Right lobe of liver (tissue), 6 donors: ENCODE data around the gene CEMIP2. TPM values are rescaled to one million over a fixed set of nuclear protein-coding genes. Genes with fewer than 3 reads are reported as not detected.

Source experiments
- ATAC-seq, 4 donors: fragments of 200-7000 bp; cut with Tn5 transposase; one replicate each; pipeline ENCODE4 v1.9.1; 2020; ENCODE audit warnings: mild to moderate bottlenecking in 4 of 4, moderate library complexity in 4 of 4
- DNase-seq, 3 donors: peaks; one replicate each; pipeline ENCODE4 v3.0.0-alpha.2; 2020
- H3K27ac ChIP-seq, 3 donors: fragments of 200-600 bp; one replicate each; pipeline ENCODE4 v1.8.0; 2022
- H3K27me3 ChIP-seq, 2 donors: fragments of 200-600 bp; one replicate each; pipeline ENCODE4 v1.8.0; 2022
- H3K36me3 ChIP-seq, 4 donors: fragments of 200-600 bp; sonication (generic) in 1 of 4; one replicate each; pipeline versions ENCODE4 v1.5.1 to v1.8.0; 2017 to 2022; ENCODE audit warnings: control low read depth in 1 of 4
- H3K4me1 ChIP-seq, 4 donors: fragments of 200-600 bp; sonication (generic) in 1 of 4; one replicate each; pipeline versions ENCODE4 v1.5.1 to v1.8.0; 2017 to 2022; ENCODE audit warnings: control low read depth in 1 of 4
- H3K4me3 ChIP-seq, 3 donors: fragments of 200-600 bp; one replicate each; pipeline ENCODE4 v1.8.0; 2022
- H3K9me3 ChIP-seq, 4 donors: fragments of 200-600 bp; sonication (generic) in 1 of 4; one replicate each; pipeline versions ENCODE4 v1.5.1 to v1.8.0; 2017 to 2022; ENCODE audit warnings: control low read depth in 1 of 4
- POLR2A ChIP-seq: fragments of 450-650 bp; IDR thresholded peaks from one replicate; pipeline ENCODE4 v1.6.1; 2017; ENCODE audit warnings: antibody characterized with exemption, mild to moderate bottlenecking
- WGBS: methylation state at CpG from one replicate; pipeline ENCODE4 v1.1.6; 2018; ENCODE audit warnings: low coverage, low lambda C conversion rate; ENCODE audit not compliant: insufficient coverage; ENCODE audit errors: missing lambda C conversion rate; 5-methylcytosine and 5-hydroxymethylcytosine counted together
- intact Hi-C, 2 donors: fragments of 100-400 bp; cut with DNase I; formaldehyde crosslinking; loops; one replicate each; pipeline versions ENCODE4 v1.11.2 to v1.14.1; 2022
- total RNA-seq, 6 experiments: library from RNA; depleted of rRNA in 2 of 6; stranded (reverse); fragments of >200 nt in 2 of 6; fragmentation: NEBNext Ultra II Directional in 3 of 6; extraction: Animal tissue kit (Norgen Biotek cat#: 25700) in 3 of 6; gene quantifications; one replicate each; pipeline versions ENCODE4 v1.1.0 to v1.2.4, GENCODE V29; 2016 to 2023
- TF ChIP-seq, protein P1 (sequence below), 4 donors: fragments of 200-600 bp in 3 of 4; fragments of 450-650 bp in 1 of 4; IDR thresholded peaks; one replicate each; pipeline versions ENCODE4 v1.5.1 to v1.8.0; 2016 to 2022; ENCODE audit warnings: antibody characterized with exemption in 4 of 4, mild to moderate bottlenecking in 2 of 4
- donor health status: DM: no; HTN: yes; CAD: no.
- donor health status: DM: no; HTN: no; CAD: no.
- donor health status: DM: no; HTN: no; CAD: no.
- donor health status: DM: no; HTN: yes; CAD: no.
- donor health status: DM: no; HTN: yes; CAD: no.

Gene CEMIP2
- total RNA-seq, 6 experiments from 2014 or later = 40.9 to 92.8 (median 56.5) TPM

- Histone ChIP-seq H3K36me3 (no peaks in the 10 kb centered on the region), H3K4me1 (no peaks in the 10 kb centered on the region), H3K4me3 (no peak overlapping the region), H3K27me3 (no peaks in the 10 kb centered on the region), H3K27ac (peak overlapping the region in 2 of 3 donors; percentile 11 to 18), H3K9me3 (no peaks in the 10 kb centered on the region)
- TF ChIP-seq, protein P1, sequence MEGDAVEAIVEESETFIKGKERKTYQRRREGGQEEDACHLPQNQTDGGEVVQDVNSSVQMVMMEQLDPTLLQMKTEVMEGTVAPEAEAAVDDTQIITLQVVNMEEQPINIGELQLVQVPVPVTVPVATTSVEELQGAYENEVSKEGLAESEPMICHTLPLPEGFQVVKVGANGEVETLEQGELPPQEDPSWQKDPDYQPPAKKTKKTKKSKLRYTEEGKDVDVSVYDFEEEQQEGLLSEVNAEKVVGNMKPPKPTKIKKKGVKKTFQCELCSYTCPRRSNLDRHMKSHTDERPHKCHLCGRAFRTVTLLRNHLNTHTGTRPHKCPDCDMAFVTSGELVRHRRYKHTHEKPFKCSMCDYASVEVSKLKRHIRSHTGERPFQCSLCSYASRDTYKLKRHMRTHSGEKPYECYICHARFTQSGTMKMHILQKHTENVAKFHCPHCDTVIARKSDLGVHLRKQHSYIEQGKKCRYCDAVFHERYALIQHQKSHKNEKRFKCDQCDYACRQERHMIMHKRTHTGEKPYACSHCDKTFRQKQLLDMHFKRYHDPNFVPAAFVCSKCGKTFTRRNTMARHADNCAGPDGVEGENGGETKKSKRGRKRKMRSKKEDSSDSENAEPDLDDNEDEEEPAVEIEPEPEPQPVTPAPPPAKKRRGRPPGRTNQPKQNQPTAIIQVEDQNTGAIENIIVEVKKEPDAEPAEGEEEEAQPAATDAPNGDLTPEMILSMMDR (IDR thresholded peaks at IDR 0.05) = no peak
- TF ChIP-seq POLR2A = no peak
- intact Hi-C loops = no loop called here
- ATAC-seq (peak; percentile 24 to 60 (median 42)), DNase-seq (no peak)
- WGBS = 46% methylated on average over 5 of the region's 5 CpGs
These were observed 130.4 kb downstream of the CEMIP2 start for GRCh38 chr9:71637926-71638325.

DNA sequence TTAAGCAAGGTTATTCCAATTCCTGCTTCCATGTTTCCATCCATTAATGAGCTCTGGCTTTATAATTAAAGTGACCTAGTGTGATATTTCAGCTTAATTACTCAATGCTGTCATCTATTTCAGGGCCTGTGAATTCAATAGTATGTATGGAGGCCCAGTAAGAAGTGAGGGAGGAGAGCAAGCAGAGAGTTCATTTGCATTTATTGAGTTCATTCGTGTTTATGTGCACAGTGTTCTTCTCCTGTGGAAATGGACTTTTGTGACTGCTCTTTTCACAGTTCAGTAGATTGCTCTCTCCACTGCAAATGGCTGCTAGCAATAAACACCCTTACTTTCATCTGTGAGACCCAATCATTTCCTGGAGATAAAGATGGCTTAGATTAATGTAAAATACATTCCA is 130.9 kb downstream of the CEMIP2 start:
- Histone ChIP-seq H3K27ac (no peak overlapping the region), H3K36me3 (no peaks in the 10 kb centered on the region), H3K4me1 (no peaks in the 10 kb centered on the region), H3K4me3 (no peak overlapping the region), H3K9me3 (no peaks in the 10 kb centered on the region), H3K27me3 (no peaks in the 10 kb centered on the region)
- ATAC-seq (peak in 2 of 4 donors; percentile 13 to 36), DNase-seq (no peak)
- TF ChIP-seq, protein P1 (IDR thresholded peaks at IDR 0.05) = no peak
- no peak for TF ChIP-seq POLR2A
- intact Hi-C loops = no loop called here
- 5% methylated on average over 1 of the region's 1 CpG for WGBS

- intact Hi-C loops = no loop called here
- Histone ChIP-seq H3K36me3 (no peaks in the 10 kb centered on the region), H3K27ac (no peak overlapping the region), H3K9me3 (no peaks in the 10 kb centered on the region), H3K4me3 (no peak overlapping the region), H3K27me3 (no peaks in the 10 kb centered on the region), H3K4me1 (no peaks in the 10 kb centered on the region)
- DNase-seq (no peak), ATAC-seq (peak in 1 of 4 donors; percentile 34)
- 69% methylated on average over 5 of the region's 5 CpGs for WGBS
- no peak for TF ChIP-seq POLR2A
- TF ChIP-seq, protein P1 (IDR thresholded peaks at IDR 0.05) = no peak
These were observed 132.0 kb downstream of the CEMIP2 start for GRCh38 chr9:71636143-71636839.

DNA sequence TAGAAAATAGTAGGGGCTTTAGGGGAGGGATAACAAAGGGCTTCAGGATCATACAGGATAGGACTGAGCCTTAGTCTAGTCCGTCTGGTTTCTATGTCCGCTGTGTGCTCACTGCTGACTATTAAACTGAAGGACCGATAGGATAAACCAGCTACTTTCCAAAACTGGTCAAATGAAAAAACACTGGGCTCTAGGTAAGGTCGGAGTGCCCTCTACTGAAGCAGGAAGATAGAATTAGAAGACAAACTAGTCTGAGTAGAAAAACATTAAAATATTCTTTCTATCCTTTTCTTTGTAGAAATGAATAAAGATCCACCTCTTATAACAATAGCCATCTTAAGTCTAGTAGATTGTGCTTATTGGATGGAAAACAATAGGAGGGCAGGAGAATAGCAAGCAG is 133.6 kb downstream of the CEMIP2 start:
- DNase-seq (no peak), ATAC-seq (peak in 2 of 4 donors; percentile 10 to 29)
- Histone ChIP-seq H3K36me3 (no peaks in the 10 kb centered on the region), H3K4me1 (peaks cover 0 to 3% (median 0%) of the 10 kb centered on the region in 4 donors), H3K27ac (no peak overlapping the region), H3K27me3 (no peaks in the 10 kb centered on the region), H3K4me3 (no peak overlapping the region), H3K9me3 (no peaks in the 10 kb centered on the region)
- intact Hi-C loops = no loop called here
- WGBS = 77% methylated on average over 4 of the region's 4 CpGs
- no peak for TF ChIP-seq POLR2A
- TF ChIP-seq, protein P1 (IDR thresholded peaks at IDR 0.05) = peak in 2 of 4 donors; percentile 10 to 36

Other genes starting within 250 kb of the CEMIP2 start
- gene ABHD17B, start 142.7 kb upstream of the CEMIP2 start, total RNA-seq = 10 to 100 TPM in 3 of 6 experiments, 1 to 10 TPM in 3; 8.4 to 13.1 (median 10.3) TPM
- 1 to 10 TPM; 3.8 to 8.6 (median 6.3) TPM for gene C9orf85, start 143.1 kb upstream of the CEMIP2 start, total RNA-seq